Activated T-helper 9 cell treated with anti-CD3 and anti-CD28 coated beads, Interleukin-2, amount 50 U/mL, for 16 hours (primary cell): ENCODE data around the gene APBB1IP.
"Not testable (repeated sequence)": the region's sequence is repeated elsewhere in the genome, so short reads cannot be mapped to it uniquely, and the experiment has no call there.

Experiments
- DNase-seq: peaks from one replicate; pipeline ENCODE4 v3.0.0-alpha.2; 2020; ENCODE audit warnings: low read depth

APBB1IP gene

DNA sequence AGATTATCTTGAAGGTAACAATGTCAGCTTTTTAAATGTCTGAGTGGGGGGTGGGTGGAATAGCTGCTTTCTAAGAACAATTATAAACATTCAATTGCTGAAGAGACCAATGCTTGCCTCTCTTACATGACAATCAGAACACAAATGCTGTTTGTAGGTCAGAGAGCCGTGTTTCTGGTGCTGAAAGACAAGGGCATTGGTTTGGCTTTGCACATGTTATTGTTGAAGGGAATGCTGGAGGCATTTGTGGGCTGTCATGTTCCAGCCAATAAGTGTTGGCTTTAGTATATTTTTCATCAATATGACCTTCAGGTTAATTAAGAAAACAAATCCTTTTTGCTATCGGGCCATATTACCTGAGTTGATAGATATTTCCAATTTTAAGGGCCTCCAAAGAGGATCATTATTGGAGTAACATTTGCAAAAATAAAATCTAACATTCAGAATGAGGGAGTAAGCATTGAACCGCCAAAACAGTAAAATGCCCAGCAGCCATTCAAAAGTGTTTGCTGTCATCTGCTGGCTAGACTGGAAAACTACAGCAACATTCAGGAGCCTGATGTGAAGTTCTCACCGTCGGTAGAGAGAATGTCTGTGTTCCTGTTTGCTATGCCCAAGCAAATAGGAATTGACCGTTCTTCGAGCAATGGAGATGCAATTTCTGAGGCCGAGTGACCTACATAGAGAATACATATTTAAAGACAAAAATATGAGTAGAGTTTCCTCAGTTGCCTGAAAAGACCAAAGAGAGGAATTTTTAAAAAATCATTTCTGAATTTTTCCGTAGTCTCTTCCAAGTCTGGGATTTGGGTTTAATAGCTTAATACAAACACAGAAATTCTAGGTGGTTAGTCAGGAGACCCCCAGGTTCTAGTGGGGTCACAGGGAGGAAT lies 118.9 kb downstream of the APBB1IP start:
- no peak for DNase-seq

DNA sequence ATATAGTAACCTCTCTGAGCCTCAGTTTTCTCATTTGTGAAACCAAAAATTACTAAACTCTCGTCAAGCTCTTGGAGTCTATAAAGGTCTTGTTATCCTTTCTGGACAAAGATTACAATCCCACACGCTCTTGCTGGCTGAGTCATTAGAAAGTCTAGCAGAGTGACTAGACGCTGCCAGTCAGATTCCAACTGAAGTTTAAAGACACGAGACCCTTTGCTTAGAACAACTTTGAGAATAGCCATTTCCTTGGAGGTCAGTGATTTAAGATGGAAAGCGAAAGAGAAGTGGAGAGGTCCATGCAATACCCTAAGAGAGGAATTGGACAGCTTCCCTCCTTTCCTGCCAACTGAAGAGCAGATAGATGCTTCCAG lies 119.5 kb downstream of the APBB1IP start:
- no peak for DNase-seq

DNA sequence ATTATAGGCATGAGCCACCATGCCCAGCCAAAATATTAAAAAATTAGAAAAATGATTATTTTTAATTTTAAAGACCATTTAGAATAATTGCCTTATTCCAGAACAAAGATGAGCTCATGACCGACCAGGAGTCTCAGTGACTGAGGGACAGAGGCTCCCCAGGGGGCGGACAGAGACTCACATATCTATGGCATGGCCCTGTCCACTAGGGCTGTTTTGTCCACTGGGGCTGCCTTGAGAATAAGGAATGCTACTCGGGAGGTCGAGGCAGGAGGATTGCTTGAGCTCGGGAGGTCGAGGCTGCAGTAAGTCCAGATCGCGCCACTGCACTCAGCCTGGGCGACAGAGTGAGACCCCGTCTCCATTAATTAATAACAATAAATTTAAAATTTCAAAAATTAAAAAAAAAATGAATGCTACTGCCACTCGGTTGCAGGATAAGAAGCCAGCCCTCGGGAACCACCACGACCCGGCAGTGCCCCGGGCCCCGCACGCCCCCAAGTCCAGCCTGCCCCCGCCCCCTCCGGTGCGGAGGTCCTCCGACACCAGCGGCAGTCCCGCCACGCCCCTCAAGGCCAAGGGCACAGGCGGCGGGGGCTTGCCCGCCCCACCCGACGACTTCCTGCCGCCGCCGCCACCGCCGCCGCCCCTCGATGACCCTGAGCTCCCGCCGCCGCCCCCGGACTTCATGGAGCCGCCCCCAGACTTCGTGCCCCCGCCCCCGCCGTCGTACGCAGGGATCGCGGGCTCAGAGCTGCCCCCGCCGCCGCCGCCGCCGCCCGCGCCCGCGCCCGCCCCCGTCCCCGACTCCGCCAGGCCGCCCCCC lies 128.6 kb downstream of the APBB1IP start:
- DNase-seq, result no peak

DNA sequence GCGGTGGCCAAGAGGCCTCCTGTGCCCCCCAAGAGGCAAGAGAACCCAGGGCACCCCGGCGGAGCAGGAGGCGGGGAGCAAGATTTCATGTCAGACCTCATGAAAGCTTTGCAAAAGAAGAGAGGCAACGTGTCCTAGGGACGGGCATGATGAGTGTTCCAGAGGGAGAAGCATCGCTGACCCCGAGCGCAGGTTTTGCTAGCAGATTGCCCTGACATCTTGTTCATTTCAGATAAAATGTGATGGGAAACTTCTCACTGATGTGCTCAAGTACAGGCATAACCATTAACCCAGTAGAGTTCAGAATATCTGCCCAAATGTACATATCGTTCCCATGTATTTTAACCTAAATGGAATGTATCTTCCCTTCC lies 129.2 kb downstream of the APBB1IP start:
- DNase-seq, result no peak

DNA sequence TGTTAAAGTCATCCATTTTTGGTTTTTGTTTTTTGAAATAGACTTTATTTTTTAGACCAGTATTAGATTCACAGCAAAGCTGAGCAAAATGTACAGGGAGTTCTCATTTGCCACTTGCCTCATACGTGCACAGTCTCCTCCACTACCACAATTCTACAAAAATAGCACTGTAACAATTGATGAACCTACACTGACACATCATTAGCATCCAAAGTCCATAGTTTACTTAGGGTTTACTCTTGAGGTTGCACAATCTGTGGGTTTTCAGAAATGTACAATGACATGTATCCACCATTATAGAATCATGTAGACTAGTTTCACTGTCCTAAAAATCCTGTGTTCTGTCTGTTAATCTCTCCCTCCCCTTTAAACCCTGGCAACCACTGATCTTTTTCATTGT lies 133.5 kb downstream of the APBB1IP start:
- no peak for DNase-seq

DNA sequence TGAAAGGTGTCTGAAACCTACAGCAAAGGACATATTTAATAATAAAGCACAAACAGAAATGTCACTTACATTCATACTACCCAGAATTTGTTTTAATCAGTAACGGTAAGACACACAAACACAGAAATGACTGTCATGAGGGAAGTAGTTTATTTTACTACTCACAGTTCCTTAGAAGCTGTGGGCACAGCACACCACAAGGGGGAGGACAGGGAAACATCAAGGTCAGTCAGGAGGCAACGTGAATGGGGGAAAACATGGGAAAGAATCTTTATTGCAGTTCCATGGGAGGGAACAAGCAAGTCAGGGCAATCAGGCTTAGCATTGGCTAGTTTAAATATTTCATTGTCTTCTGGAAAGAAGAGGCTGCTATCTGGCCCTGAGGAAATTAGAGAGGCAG lies 135.5 kb downstream of the APBB1IP start:
- no peak for DNase-seq

DNA sequence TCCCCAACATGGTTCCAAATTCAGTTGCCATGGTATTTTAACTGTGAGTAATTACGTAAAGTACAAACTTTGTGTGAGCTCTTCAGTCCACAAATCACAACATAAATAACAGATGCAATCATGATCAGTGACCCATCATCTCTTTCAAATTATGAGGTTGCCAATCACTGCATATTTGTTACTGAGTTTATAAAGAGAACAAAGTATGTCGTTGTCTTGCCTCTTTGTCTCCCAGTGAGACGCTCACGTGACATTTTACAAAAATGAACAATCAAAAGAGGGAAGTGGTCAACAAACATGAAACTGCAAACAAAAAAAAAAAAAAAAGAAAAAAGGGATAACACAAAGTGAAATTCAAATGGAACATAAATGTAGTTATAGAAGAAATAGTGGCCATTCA lies 136.6 kb downstream of the APBB1IP start:
- DNase-seq, result no peak

DNA sequence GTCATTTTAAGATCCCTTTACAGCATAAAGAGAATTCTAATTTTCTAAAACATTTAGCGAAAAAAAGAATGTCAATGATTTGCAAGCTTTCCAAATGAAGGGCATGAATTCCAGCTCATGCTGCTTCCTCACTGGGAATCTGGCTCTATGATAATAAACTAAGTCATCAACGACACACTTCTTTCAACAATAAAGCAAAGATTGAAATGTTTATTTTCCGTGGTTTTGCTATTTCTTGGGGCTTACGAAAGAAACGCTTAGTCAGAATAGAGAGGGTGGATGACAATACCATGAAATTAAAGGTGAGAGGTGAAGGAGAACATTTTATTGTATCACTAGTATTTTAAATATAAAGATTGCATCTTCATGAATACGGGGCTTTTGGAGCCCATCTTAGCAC lies 140.2 kb downstream of the APBB1IP start:
- DNase-seq, result not testable (repeated sequence)

DNA sequence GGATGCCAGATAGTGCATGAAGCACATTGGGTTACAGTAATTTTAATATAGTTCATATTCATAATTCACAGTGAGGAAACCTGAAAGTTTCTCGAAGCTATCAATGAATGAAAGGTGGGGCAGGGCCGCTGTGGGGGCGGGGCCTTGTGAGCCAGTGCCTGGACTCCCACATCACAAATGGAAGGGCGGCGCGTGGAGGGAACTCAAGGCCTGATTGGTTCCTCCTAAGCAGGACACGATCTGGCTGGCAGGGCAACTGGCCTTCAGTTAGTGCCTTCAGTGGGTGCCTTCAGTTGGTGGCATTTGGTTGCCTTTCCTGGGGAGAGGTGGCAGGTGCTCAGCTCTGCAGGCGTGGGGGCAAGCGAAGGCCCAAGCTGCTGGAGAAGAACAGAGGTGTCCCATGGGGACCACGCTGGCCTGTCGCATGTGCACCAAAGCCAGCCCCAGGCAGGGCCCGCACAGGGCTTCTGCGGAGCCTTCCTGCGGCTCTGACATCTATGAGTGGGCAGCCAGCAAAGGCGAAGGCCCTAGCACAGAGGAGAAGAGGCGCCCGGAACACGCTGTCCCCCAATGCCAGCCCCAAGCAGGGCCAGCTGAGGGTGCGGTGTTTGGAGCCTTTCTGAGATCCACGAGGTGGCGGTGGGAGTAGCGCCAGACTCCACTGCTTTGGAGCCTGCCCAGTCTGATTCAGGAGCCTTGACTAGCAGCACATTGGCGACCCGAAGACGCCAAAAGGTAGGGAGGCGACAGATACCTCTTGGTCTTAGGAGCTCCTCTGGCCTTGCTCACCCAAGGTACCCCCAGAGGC lies 141.3 kb downstream of the APBB1IP start:
- no peak for DNase-seq

DNA sequence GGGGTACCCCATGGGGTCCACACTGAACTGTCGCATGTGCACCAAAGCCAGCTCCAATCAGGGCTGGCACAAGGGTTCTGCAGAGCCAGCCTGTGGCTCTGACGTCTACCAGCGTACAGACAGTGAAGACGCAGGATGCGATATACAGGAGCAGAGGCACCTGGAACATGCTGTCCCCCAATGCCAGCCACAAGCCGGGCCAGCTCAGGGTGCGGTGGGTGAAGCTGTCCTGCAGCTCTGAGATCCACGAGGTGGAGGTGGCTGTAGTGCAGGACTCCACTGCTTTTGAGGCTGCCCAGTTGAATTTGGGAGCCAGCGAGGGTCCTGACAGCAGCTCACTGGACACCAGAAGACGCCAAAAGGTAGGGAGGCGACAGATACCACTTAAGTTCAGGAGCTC lies 148.1 kb downstream of the APBB1IP start:
- DNase-seq, result no peak

DNA sequence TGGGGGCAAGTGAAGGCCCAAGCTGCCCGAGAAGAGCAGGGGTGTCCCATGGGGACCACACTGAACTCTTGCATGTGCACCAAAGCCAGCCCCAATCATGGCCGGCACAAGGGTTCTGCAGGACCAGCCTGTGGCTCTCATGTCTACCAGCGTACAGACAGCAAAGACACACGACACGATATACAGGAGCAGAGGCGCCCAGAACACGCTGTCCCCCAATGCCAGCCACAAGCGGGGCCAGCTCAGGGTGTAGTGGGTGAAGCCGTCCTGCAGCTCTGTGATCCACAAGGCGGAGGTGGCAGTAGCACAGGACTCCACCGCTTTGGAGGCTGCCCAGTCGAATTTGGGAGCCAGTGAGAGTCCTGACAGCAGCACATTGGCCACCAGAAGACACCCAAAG lies 150.5 kb downstream of the APBB1IP start:
- DNase-seq, result no peak

DNA sequence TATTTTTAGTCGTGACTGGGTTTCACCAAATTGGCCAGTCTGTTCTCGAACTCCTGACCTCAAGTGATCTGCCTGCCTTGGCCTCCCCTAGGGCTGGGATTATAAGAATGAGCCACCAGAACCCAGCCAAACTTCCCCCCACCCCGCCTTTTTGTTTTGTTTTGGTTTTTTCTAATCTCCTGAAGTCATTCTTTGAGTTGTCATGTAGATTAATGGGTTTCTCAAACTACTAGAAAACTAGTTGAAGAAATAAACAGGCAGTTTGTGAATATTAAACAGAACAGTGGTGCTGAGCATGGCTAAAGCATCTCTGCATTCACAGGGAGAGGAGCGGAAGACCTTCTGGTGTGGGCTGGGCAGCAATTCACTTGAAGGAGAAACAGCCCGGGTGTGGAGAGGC lies 151.7 kb downstream of the APBB1IP start:
- not testable (repeated sequence) for DNase-seq

DNA sequence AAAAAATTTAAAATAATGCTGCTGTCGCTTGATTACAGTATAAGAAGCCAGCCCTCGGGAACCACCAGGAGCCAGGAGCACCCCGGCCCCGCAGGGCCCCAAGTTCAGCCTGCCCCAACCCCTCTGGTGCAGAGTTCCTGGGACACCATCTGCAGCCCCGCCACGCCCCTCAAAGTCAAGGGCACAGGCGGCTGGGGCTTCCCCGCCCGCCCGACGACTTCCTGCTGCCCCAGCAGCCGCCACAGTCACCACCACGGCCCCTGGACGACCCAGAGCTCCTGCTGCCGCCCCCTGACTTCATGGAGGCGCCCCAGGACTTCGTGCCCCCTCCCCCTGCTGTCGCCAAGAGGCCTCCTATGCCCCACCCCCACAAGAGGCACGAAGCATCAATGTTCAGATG lies 155.8 kb downstream of the APBB1IP start:
- DNase-seq, result no peak

DNA sequence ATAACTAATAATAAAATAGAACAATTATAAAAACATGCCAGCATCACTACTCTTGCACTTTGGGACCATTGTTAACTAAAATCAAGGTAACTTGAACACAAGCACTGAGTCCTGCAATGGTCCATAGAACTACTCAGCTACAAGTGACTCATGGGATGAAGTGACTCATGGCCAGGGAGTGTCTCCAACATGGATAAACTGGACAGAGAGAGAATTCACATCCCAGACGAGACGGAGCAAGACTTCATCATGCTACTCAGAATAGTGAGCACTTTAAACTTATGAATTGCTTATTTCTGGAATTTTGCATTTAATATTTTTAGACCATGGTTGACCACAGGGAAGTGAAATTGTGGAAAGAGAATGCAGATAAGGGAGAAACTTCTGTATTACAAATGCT lies 165.1 kb downstream of the APBB1IP start:
- DNase-seq, result not testable (repeated sequence)

DNA sequence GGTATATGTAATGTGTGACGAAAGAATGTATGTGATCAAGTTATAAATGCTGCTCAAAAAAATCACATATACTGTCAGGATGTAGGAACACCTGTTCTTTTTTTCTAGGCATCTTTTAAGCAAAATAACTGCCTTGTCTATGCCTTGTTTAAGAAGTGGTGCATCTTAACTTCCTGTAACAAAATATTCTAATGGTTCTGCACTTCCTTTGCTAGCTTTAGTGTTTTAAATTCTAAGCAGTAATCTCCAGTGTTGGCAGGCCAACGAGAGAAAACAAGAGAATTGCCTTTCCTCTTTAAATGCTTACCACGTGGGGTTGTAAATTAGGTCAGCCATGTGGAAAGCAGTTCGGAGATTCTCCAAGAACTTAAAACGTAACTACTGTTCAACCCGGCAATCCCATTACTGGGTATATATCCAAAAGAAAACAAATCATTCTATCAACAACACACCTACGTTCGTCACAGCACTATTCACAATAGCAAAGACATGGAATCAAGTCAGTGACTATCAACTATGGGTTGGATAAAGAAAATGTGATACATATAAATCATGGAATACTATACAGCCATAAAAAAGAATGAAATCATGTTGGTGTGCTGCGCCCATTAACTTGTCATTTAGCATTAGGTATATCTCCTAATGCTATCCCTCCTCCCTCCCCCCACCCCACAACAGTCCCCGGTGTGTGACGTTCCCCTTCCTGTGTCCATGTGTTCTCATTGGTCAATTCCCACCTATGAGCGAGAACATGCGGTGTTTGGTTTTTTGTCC lies 166.4 kb downstream of the APBB1IP start:
- not testable (repeated sequence) for DNase-seq

DNA sequence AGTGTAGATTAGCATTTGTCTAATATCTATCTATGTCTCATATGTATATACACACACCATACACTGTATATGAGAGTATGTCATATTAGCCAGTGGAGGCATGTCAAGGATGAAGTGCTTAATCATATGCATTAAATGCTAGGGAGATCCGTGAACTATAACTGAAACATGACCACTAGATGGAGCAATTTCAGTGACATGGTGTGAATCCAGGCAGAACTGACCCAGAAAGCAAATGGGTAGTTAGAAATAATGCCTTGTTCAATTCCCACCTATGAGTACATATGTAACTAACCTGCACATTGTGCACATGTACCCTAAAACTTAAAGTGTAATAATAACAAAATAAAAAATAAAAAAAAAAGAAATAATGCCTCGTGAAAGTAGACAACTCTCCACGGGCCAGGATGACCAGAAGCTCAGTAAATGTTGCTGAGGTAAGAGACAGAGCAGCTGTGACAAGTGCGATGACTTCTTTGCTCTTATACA lies 168.3 kb downstream of the APBB1IP start:
- DNase-seq, result not testable (repeated sequence)

DNA sequence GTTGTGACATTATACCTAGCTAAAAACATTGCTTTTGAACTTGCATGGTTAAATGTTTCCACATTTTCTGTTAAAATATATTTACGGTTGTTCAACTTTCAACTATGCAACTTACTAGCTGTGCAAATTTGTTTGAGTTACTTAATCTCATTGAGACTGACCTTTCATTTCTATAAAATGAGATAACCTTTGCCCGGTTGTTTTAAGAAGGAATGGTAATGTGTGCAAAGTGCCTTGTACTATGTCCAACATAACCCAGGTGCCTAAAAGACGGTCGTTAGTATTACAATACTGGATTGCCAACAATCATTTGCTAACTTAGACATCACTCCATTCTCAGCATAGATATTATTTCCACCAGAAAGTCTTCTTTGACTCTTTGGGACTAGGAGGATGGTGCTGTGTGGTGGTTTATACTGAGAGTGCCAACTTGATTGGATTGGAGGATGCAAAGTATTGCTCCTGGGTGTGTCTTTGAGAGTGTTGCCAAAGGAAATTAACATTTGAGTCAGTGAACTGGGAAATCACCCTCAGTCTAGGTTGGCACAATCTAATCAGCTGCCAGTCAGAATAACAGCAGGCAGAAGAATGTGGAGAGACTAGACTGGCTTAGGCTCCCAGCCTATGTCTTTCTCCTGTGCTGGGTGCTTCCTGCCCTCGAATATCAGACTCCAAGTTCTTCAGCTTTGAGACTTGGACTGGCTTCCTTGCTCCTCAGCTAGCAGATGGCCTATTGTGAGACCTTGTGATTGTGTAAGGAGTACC lies 174.2 kb downstream of the APBB1IP start:
- no peak for DNase-seq
